ENCODE measurements around the gene KREMEN2. TPM values are rescaled to one million over a fixed set of nuclear protein-coding genes. Genes with fewer than 3 reads are reported as not detected.
A peak's percentile ranks its signal among the peaks of the same experiment; 100 is the strongest.

The KREMEN2 gene
- total and polyA plus RNA-seq, 2 of the 13 experiments (the other 11 are each of a cell fraction or from before 2014, with no cell fraction given): 0.48 to 1.2 TPM

DNA sequence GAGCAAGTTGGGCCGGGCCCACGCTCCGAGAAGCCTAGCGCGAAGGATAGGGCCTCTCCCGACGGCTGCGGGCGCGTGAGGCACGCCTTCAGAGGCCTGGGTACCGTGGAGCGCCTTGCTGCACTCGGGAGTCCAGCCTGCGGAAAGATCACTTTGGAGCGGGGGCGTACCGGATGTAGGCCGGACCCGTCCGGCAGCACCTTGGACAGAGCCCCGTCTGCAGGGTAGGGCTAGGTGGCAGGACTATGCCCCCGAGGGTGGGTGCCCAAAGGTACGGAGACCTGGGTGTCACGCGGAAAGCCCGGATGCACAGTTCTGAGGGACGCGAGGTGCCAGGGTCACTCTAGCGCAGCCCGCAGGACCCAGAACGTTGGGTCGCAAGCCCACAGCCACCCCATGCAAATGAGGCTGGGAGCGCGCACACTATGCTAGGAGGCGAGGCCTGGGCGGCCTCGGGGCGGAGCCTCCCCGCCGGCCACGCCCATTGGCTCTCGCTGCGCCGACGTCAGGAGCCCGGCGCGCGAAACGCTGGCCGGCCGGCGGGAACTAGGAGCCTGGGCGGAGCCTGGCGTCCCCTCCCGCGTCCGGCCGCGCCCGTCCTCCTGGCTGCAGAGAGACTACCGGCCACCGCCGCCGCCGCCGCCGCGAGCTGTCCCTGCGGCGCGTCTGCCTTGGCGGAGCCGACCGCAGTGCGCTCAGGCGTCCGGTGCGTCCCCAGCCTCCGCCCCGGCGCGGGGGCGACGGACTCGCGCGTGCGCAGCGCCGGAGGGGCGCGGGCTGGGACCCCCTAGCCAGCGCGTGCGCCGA lies 4.9 kb downstream of the KREMEN2 start, which contains the start of gene PAQR4 (continued):
- TF ChIP-seq MAX (IDR thresholded peaks at IDR 0.05): peak; percentile 68
- peak; percentile 99 for TF ChIP-seq ZFP90 (CRISPR knock-in tag; IDR thresholded peaks at IDR 0.05; ENCODE audit: borderline replicate concordance)
- TF ChIP-seq, protein P1, sequence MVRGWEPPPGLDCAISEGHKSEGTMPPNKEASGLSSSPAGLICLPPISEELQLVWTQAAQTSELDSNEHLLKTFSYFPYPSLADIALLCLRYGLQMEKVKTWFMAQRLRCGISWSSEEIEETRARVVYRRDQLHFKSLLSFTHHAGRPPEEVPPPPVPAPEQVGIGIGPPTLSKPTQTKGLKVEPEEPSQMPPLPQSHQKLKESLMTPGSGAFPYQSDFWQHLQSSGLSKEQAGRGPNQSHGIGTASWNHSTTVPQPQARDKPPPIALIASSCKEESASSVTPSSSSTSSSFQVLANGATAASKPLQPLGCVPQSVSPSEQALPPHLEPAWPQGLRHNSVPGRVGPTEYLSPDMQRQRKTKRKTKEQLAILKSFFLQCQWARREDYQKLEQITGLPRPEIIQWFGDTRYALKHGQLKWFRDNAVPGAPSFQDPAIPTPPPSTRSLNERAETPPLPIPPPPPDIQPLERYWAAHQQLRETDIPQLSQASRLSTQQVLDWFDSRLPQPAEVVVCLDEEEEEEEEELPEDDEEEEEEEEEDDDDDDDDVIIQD (CRISPR knock-in tag; IDR thresholded peaks at IDR 0.05; ENCODE audit: low read depth): peak; percentile 20; the same call in 1 of the 2 replicates
- TF ChIP-seq GABPB1 (CRISPR knock-in tag; IDR thresholded peaks at IDR 0.05): peak; percentile 94
- TF ChIP-seq RNF2 (conservative IDR thresholded peaks at IDR 0.05; ENCODE audit: low read depth): peak; percentile 71; the same call in 1 of the 2 replicates
- 0 out of 2 replicates have a peak, but pooled peaks have one; percentile 69 for TF ChIP-seq XBP1 (CRISPR knock-in tag; IDR thresholded peaks at IDR 0.05)
- TF ChIP-seq EED (CRISPR knock-in tag; IDR thresholded peaks at IDR 0.05): peak; percentile 98
- peak; percentile 93; the same call in 1 of the 2 replicates for TF ChIP-seq ZNF441 (CRISPR knock-in tag; IDR thresholded peaks at IDR 0.05; ENCODE audit: borderline replicate concordance)
- peak; percentile 56; the same call in 1 of the 2 replicates for TF ChIP-seq SOX5 (CRISPR knock-in tag; IDR thresholded peaks at IDR 0.05; ENCODE audit: borderline replicate concordance)
- TF ChIP-seq, protein P2, sequence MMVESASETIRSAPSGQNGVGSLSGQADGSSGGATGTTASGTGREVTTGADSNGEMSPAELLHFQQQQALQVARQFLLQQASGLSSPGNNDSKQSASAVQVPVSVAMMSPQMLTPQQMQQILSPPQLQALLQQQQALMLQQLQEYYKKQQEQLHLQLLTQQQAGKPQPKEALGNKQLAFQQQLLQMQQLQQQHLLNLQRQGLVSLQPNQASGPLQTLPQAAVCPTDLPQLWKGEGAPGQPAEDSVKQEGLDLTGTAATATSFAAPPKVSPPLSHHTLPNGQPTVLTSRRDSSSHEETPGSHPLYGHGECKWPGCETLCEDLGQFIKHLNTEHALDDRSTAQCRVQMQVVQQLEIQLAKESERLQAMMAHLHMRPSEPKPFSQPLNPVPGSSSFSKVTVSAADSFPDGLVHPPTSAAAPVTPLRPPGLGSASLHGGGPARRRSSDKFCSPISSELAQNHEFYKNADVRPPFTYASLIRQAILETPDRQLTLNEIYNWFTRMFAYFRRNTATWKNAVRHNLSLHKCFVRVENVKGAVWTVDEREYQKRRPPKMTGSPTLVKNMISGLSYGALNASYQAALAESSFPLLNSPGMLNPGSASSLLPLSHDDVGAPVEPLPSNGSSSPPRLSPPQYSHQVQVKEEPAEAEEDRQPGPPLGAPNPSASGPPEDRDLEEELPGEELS (CRISPR knock-in tag; IDR thresholded peaks at IDR 0.05): peak; percentile 58; the same call in 1 of the 2 replicates
- TF ChIP-seq RXRA (CRISPR knock-in tag; IDR thresholded peaks at IDR 0.05): peak; percentile 85
- TF ChIP-seq PRMT3 (CRISPR knock-in tag; IDR thresholded peaks at IDR 0.05; ENCODE audit: borderline replicate concordance, low read depth): peak; percentile 87; the same call in 1 of the 2 replicates
- TF ChIP-seq SUZ12 (IDR thresholded peaks at IDR 0.05; ENCODE audit: low read depth, low read length): no peak
- TF ChIP-seq SMYD3 (CRISPR knock-in tag; IDR thresholded peaks at IDR 0.05): peak; percentile 92; the same call in 1 of the 2 replicates
- TF ChIP-seq ZBTB38 (CRISPR knock-in tag; IDR thresholded peaks at IDR 0.05): peak; percentile 93
- TF ChIP-seq TFDP1 (CRISPR knock-in tag; IDR thresholded peaks at IDR 0.05; ENCODE audit: borderline replicate concordance): peak; percentile 92
- TF ChIP-seq FOXA1 (IDR thresholded peaks at IDR 0.05): no peak
- TF ChIP-seq FOXA1 (CRISPR knock-in tag; IDR thresholded peaks at IDR 0.05): 0 out of 2 replicates have a peak, but pooled peaks have one; percentile 2
- peak; percentile 66; the same call in 1 of the 2 replicates for TF ChIP-seq IRX3 (CRISPR knock-in tag; IDR thresholded peaks at IDR 0.05; ENCODE audit: borderline replicate concordance, low read depth)
- TF ChIP-seq, protein P3, sequence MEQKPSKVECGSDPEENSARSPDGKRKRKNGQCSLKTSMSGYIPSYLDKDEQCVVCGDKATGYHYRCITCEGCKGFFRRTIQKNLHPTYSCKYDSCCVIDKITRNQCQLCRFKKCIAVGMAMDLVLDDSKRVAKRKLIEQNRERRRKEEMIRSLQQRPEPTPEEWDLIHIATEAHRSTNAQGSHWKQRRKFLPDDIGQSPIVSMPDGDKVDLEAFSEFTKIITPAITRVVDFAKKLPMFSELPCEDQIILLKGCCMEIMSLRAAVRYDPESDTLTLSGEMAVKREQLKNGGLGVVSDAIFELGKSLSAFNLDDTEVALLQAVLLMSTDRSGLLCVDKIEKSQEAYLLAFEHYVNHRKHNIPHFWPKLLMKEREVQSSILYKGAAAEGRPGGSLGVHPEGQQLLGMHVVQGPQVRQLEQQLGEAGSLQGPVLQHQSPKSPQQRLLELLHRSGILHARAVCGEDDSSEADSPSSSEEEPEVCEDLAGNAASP (CRISPR knock-in tag; IDR thresholded peaks at IDR 0.05; ENCODE audit: borderline replicate concordance): peak; percentile 76
- peak; percentile 93 for TF ChIP-seq ZNF883 (CRISPR knock-in tag; IDR thresholded peaks at IDR 0.05; ENCODE audit: not compliant biosample characterization)

All from HepG2 (cell line).